K562 (cell line): Measurements from ENCODE around the gene CDKL1. TPM values are rescaled to one million over a fixed set of nuclear protein-coding genes. Genes with fewer than 3 reads are reported as not detected.

Experiments used
- ATF3 ChIP-seq, 2 experiments: fragments of 450-650 bp in 1 of 2; sonication (generic) in 1 of 2; formaldehyde crosslinking in 1 of 2; IDR thresholded peaks in 1 of 2; conservative IDR thresholded peaks in 1 of 2; 2 replicates each; pipeline versions ENCODE4 v1.6.1 to v1.8.1; 2016 to 2023; ENCODE audit warnings: mild to moderate bottlenecking in 2 of 2, moderate library complexity in 2 of 2, inconsistent platforms in 1 of 2, missing genetic modification reagents in 1 of 2
- ATF6 ChIP-seq: sonication (generic); formaldehyde crosslinking; IDR thresholded peaks from 2 replicates; pipeline ENCODE4 v1.4.0; 2020; ENCODE audit warnings: mild to moderate bottlenecking, missing genetic modification reagents
- CBX2 ChIP-seq: fragments of 200-600 bp; sonication (generic); IDR thresholded peaks from one replicate; pipeline ENCODE4 v1.6.1; 2012; ENCODE audit warnings: mild to moderate bottlenecking, low read length, inconsistent platforms; ENCODE audit not compliant: insufficient read depth, poor library complexity, severe bottlenecking
- CGGBP1 ChIP-seq: fragments of 250-450 bp; sonication (Bioruptor Pico); IDR thresholded peaks from 2 replicates; pipeline ENCODE4 v1.9.0; 2021; ENCODE audit warnings: mild to moderate bottlenecking
- CLOCK ChIP-seq: fragments of 250-450 bp; sonication (Bioruptor Pico); IDR thresholded peaks from 2 replicates; pipeline ENCODE4 v1.4.0; 2020; ENCODE audit warnings: mild to moderate bottlenecking, moderate library complexity, borderline replicate concordance
- CREB1 ChIP-seq, 2 experiments: sonication (generic) in 1 of 2; formaldehyde crosslinking in 1 of 2; IDR thresholded peaks; 2 replicates each; pipeline versions ENCODE4 v1.6.1 to v1.8.0; 2012 to 2022; ENCODE audit warnings: inconsistent platforms in 1 of 2, mild to moderate bottlenecking in 1 of 2, missing genetic modification reagents in 1 of 2, moderate library complexity in 1 of 2
- ESRRB ChIP-seq: fragments of 250-450 bp; sonication (Bioruptor Pico); IDR thresholded peaks from 2 replicates; pipeline ENCODE4 v1.5.0; 2020; ENCODE audit warnings: mild to moderate bottlenecking, moderate library complexity, borderline replicate concordance
- HCFC1 ChIP-seq: IDR thresholded peaks from 2 replicates; pipeline ENCODE4 v1.6.1; 2012; ENCODE audit warnings: low read depth, low read length, improper control_type of control experiment
- HDAC1 ChIP-seq, 2 experiments: fragments of 450-650 bp; IDR thresholded peaks; 2 replicates each; pipeline ENCODE4 v1.6.1; 2016 to 2017; ENCODE audit warnings: inconsistent platforms in 1 of 2, mild to moderate bottlenecking in 1 of 2, moderate library complexity in 1 of 2
- MEF2A ChIP-seq: IDR thresholded peaks from 2 replicates; pipeline ENCODE4 v1.6.1; 2011; ENCODE audit warnings: low read depth, mild to moderate bottlenecking, low read length, moderate library complexity; ENCODE audit not compliant: control insufficient read depth
- NFATC3 ChIP-seq: fragments of 450-650 bp; IDR thresholded peaks from 2 replicates; pipeline ENCODE4 v1.6.1; 2017; ENCODE audit warnings: mild to moderate bottlenecking
- NR0B1 ChIP-seq: fragments of 450-650 bp; IDR thresholded peaks from one replicate; pipeline ENCODE4 v1.6.1; 2018; ENCODE audit warnings: mild to moderate bottlenecking, moderate library complexity; ENCODE audit not compliant: partially characterized antibody
- PHF8 ChIP-seq: fragments of 200-600 bp; sonication (generic); IDR thresholded peaks from 2 replicates; pipeline ENCODE4 v1.6.1; 2012; ENCODE audit warnings: mixed run types, mild to moderate bottlenecking, inconsistent platforms, low read length, moderate library complexity, borderline replicate concordance
- POLR3A ChIP-seq: IDR thresholded peaks from 2 replicates; pipeline ENCODE4 v1.6.1; 2011; ENCODE audit warnings: borderline replicate concordance, mild to moderate bottlenecking, moderate library complexity; ENCODE audit not compliant: insufficient read length, insufficient read depth; ENCODE audit errors: extremely low read depth
- TAL1 ChIP-seq: fragments of 450-650 bp; IDR thresholded peaks from 2 replicates; pipeline ENCODE4 v1.6.1; 2016; ENCODE audit warnings: mild to moderate bottlenecking
- TGIF2 ChIP-seq: sonication (generic); formaldehyde crosslinking; IDR thresholded peaks from 2 replicates; pipeline ENCODE4 v1.8.1; 2022; ENCODE audit warnings: mild to moderate bottlenecking, missing genetic modification reagents, moderate library complexity
- ZNF253 ChIP-seq: fragments of 250-450 bp; sonication (Bioruptor Pico); conservative IDR thresholded peaks from 2 replicates; pipeline ENCODE4 v1.6.1; 2021; ENCODE audit warnings: mild to moderate bottlenecking
- ZNF282 ChIP-seq: sonication (generic); formaldehyde crosslinking; IDR thresholded peaks from 2 replicates; pipeline ENCODE4 v1.8.1; 2023; ENCODE audit warnings: missing genetic modification reagents
- ZNF311 ChIP-seq: fragments of 250-450 bp; sonication (Bioruptor Pico); IDR thresholded peaks from 2 replicates; pipeline ENCODE4 v1.4.0; 2020; ENCODE audit warnings: mild to moderate bottlenecking, moderate library complexity
- ZNF316 ChIP-seq: fragments of 450-650 bp; IDR thresholded peaks from 2 replicates; pipeline ENCODE4 v1.6.1; 2016
- ZNF561 ChIP-seq: fragments of 450-650 bp; formaldehyde crosslinking; conservative IDR thresholded peaks from 2 replicates; pipeline ENCODE4 v1.4.0; 2020; ENCODE audit warnings: mild to moderate bottlenecking, moderate library complexity
- ZNF717 ChIP-seq: fragments of 250-450 bp; sonication (Bioruptor Pico); IDR thresholded peaks from 2 replicates; pipeline ENCODE4 v1.5.0; 2021
- polyA plus RNA-seq, 8 experiments: library from polyadenylated mRNA; depleted of rRNA in 4 of 8; stranded (reverse) in 5 of 8; unstranded in 3 of 8; fragments of >200 nt; fragmentation: Nextera tagmentation in 2 of 8; fragmentation: Illumina TruSeq in 1 of 8; extraction: Ambion mirVana in 2 of 8; extraction: Trizol in 1 of 8; gene quantifications; 2 replicates each; pipeline versions ENCODE4 v1.2.1 to v1.2.3, GENCODE V29; 2011 to 2014; ENCODE audit warnings: inconsistent platforms in 1 of 8, missing spikeins in 1 of 8
- total RNA-seq, 7 experiments: library from RNA; depleted of rRNA in 6 of 7; stranded (reverse); fragments of >200 nt in 6 of 7; fragmentation: Illumina TruSeq in 2 of 7; extraction: Trizol in 2 of 7; gene quantifications; 2 replicates each; pipeline versions ENCODE4 v1.2.1 to v1.2.3, GENCODE V29; 2011 to 2021; ENCODE audit warnings: low replicate concordance in 1 of 7

The CDKL1 gene
- total and polyA plus RNA-seq, 9 of the 15 experiments (the other 6 are each of a cell fraction or from before 2014, with no cell fraction given), result 2.3 to 35.0 (median 7.5) TPM

- TF ChIP-seq ESRRB (no peak), ZNF311 (CRISPR knock-in tag) (no peak), MEF2A (no peak), ZNF282 (CRISPR knock-in tag) (no peak), ZNF253 (CRISPR knock-in tag) (no peak), CBX2 (no peak), ZNF717 (no peak), CGGBP1 (no peak), ZNF316 (peak; percentile 99), HDAC1 (IDR thresholded peaks at IDR 0.05) (no peak), CREB1 (IDR thresholded peaks at IDR 0.05) (no peak), CREB1 (CRISPR knock-in tag; IDR thresholded peaks at IDR 0.05) (no peak), POLR3A (no peak), ATF6 (CRISPR knock-in tag) (no peak), ZNF561 (no peak), HCFC1 (no peak), CLOCK (CRISPR knock-in tag) (no peak), TGIF2 (CRISPR knock-in tag) (no peak), PHF8 (no peak), TAL1 (no peak), NR0B1 (no peak), ATF3 (IDR thresholded peaks at IDR 0.05) (0 out of 2 replicates have a peak, but pooled peaks have one; percentile 9), ATF3 (CRISPR knock-in tag; conservative IDR thresholded peaks at IDR 0.05) (no peak), NFATC3 (no peak)
These were observed 49.2 kb downstream of the CDKL1 start (continued) for GRCh38 chr14:50347521-50347920.
